ENCODE results near the gene THRSP. TPM values are rescaled to one million over a fixed set of nuclear protein-coding genes. Genes with fewer than 3 reads are reported as not detected.

The THRSP gene
- polyA plus RNA-seq, 1 donor (not counting 4 experiments of a cell fraction or from before 2014, with no cell fraction given), result not detected

DNA sequence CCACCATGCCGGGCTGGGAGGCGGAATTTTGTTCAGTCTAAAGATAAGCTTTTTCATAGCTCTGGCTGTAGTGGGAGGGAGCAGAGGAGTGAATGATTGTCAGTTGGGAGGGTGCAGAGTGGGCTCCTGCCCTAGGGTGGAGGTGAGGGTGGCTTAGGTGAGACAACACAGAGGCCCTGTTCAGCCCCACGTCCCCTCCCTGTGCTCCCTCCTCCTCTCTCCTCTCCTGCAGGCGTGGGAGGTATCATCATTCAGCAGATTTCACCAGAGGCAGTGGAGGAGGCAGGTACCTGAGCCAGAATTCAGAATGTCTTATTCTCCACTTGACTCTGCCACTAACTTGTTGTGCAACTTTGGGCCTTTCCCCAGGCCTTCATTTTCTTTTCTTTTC lies 1.7 kb upstream of the THRSP start:
- Histone ChIP-seq H3K27ac (ENCODE audit: control insufficient read depth, insufficient read depth, low read length) (no peak overlapping the region), H3K27me3 (ENCODE audit: control insufficient read depth, extremely low read depth, insufficient read depth, low read length) (no peaks in the 10 kb centered on the region), H4K20me1 (ENCODE audit: control insufficient read depth, extremely low read depth, insufficient read depth, low read length) (no peaks in the 10 kb centered on the region), H3K9ac (ENCODE audit: control insufficient read depth, extremely low read depth, insufficient read depth, low read length) (no peak overlapping the region), H3K4me3 (ENCODE audit: control insufficient read depth in 2 of 3, extremely low read depth in 1 of 3, insufficient read depth in 2 of 3, low read depth in 1 of 3, low read length in 3 of 3) (no peak overlapping the region), H3K9me1 (ENCODE audit: control insufficient read depth, extremely low read depth, insufficient read depth, low read length) (no peaks in the 10 kb centered on the region), H2AFZ (ENCODE audit: control insufficient read depth, low read length) (peak overlapping the region; percentile 51), H3K4me1 (ENCODE audit: control insufficient read depth, extremely low read depth, insufficient read depth, low read length) (no peaks in the 10 kb centered on the region), H3K79me2 (ENCODE audit: control insufficient read depth, insufficient read depth, low read length) (no peaks in the 10 kb centered on the region), H3K36me3 (ENCODE audit: control insufficient read depth in 2 of 2, extremely low read depth in 1 of 2, insufficient read depth in 2 of 2, low read length in 2 of 2) (no peaks in the 10 kb centered on the region), H3K9me3 (ENCODE audit: control insufficient read depth, low read depth, low read length) (no peaks in the 10 kb centered on the region), H3K4me2 (ENCODE audit: control insufficient read depth, extremely low read depth, insufficient read depth, low read depth, low read length) (no peak overlapping the region)
- no peak for DNase-seq (ENCODE audit: low read depth, low spot score)
- dilution Hi-C loops (cut with MboI; ENCODE audit: extremely low pct_ligation_motif_present, low sequenced_read_pairs), result no loop called here
- FAIRE-seq, result no peak
- TF ChIP-seq, protein P1, sequence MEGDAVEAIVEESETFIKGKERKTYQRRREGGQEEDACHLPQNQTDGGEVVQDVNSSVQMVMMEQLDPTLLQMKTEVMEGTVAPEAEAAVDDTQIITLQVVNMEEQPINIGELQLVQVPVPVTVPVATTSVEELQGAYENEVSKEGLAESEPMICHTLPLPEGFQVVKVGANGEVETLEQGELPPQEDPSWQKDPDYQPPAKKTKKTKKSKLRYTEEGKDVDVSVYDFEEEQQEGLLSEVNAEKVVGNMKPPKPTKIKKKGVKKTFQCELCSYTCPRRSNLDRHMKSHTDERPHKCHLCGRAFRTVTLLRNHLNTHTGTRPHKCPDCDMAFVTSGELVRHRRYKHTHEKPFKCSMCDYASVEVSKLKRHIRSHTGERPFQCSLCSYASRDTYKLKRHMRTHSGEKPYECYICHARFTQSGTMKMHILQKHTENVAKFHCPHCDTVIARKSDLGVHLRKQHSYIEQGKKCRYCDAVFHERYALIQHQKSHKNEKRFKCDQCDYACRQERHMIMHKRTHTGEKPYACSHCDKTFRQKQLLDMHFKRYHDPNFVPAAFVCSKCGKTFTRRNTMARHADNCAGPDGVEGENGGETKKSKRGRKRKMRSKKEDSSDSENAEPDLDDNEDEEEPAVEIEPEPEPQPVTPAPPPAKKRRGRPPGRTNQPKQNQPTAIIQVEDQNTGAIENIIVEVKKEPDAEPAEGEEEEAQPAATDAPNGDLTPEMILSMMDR (optimal IDR thresholded peaks at IDR 0.05 in 1 of 3, IDR thresholded peaks at IDR 0.05 in 1 of 3, conservative IDR thresholded peaks at IDR 0.05 in 1 of 3; ENCODE audit: extremely low read depth in 1 of 3, insufficient read depth in 2 of 3, low read length in 3 of 3), result no peak
- TF ChIP-seq EZH2 (IDR thresholded peaks at IDR 0.05; ENCODE audit: low read length), result no peak

DNA sequence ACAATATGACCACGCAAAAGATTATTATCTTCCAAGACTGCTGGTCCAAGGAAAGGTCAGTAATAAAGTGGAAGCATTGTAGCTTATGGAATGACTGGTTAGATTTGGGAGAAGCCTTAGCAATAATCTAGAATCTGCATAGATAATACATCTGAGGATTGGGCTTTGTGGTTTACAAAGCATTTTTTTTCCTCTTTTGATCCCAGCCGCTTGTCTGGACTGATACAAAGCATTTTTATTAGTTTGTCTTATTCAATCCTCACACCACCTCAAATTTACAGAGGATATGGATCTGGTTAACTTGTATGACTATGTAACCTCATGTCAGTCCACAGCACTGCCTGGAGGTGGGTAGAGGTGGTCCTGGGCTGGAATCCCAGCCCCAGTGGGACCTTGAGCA lies 990 bp upstream of the THRSP start:
- dilution Hi-C loops (cut with MboI; ENCODE audit: extremely low pct_ligation_motif_present, low sequenced_read_pairs), result no loop called here
- no peaks in the 10 kb centered on the region for H3K9me1 ChIP-seq (ENCODE audit: control insufficient read depth, extremely low read depth, insufficient read depth, low read length)
- no peak overlapping the region for H3K9ac ChIP-seq (ENCODE audit: control insufficient read depth, extremely low read depth, insufficient read depth, low read length)
- no peak overlapping the region for H3K4me2 ChIP-seq (ENCODE audit: control insufficient read depth, extremely low read depth, insufficient read depth, low read depth, low read length)
- no peaks in the 10 kb centered on the region for H3K9me3 ChIP-seq (ENCODE audit: control insufficient read depth, low read depth, low read length)
- H4K20me1 ChIP-seq (ENCODE audit: control insufficient read depth, extremely low read depth, insufficient read depth, low read length), result no peaks in the 10 kb centered on the region
- H2AFZ ChIP-seq (ENCODE audit: control insufficient read depth, low read length), result no peak overlapping the region
- no peaks in the 10 kb centered on the region for H3K27me3 ChIP-seq (ENCODE audit: control insufficient read depth, extremely low read depth, insufficient read depth, low read length)
- no peak overlapping the region for H3K4me3 ChIP-seq (ENCODE audit: control insufficient read depth in 2 of 3, extremely low read depth in 1 of 3, insufficient read depth in 2 of 3, low read depth in 1 of 3, low read length in 3 of 3)
- TF ChIP-seq EZH2 (IDR thresholded peaks at IDR 0.05; ENCODE audit: low read length), result no peak
- TF ChIP-seq, protein P1 (optimal IDR thresholded peaks at IDR 0.05 in 1 of 3, IDR thresholded peaks at IDR 0.05 in 1 of 3, conservative IDR thresholded peaks at IDR 0.05 in 1 of 3; ENCODE audit: extremely low read depth in 1 of 3, insufficient read depth in 2 of 3, low read length in 3 of 3), result no peak
- peaks cover 0 to 3% of the 10 kb centered on the region in 2 experiments for H3K36me3 ChIP-seq (ENCODE audit: control insufficient read depth in 2 of 2, extremely low read depth in 1 of 2, insufficient read depth in 2 of 2, low read length in 2 of 2)
- FAIRE-seq (no peak), DNase-seq (ENCODE audit: low read depth, low spot score) (no peak)
- no peaks in the 10 kb centered on the region for H3K79me2 ChIP-seq (ENCODE audit: control insufficient read depth, insufficient read depth, low read length)
- H3K27ac ChIP-seq (ENCODE audit: control insufficient read depth, insufficient read depth, low read length), result no peak overlapping the region
- no peaks in the 10 kb centered on the region for H3K4me1 ChIP-seq (ENCODE audit: control insufficient read depth, extremely low read depth, insufficient read depth, low read length)
